NOMO-1 treated with dmso at 0.1 percent for 144 hours (cell line): ENCODE measurements around the gene MBD3.

Source experiments
- DNase-seq: peaks from one replicate; lab custom pipeline; 2025; ENCODE audit not compliant: unreplicated experiment; lab: John Stamatoyannopoulos, UW

The MBD3 gene

GRCh38 chr19:1574354-1575136, 18.1 kb downstream of the MBD3 start:
- DNase-seq: no peak

- no peak for DNase-seq
Observed at GRCh38 chr19:1572795-1573194, 19.9 kb downstream of the MBD3 start.

GRCh38 chr19:1571358-1571757, 21.3 kb downstream of the MBD3 start:
- no peak for DNase-seq

GRCh38 chr19:1570836-1571235, 21.8 kb downstream of the MBD3 start:
- DNase-seq: no peak

- DNase-seq: no peak
Observed at GRCh38 chr19:1569997-1570396, 22.7 kb downstream of the MBD3 start.

- no peak for DNase-seq
Observed at GRCh38 chr19:1568320-1569019, 24.2 kb downstream of the MBD3 start, which contains the start of gene MEX3D. MEX3D (minus strand) TSS chr19:1568325; CDS start chr19:1568058, 267 bp downstream.

- no peak for DNase-seq
Observed at GRCh38 chr19:1567848-1568227, 24.8 kb downstream of the MBD3 start.

- DNase-seq: no peak
Observed at GRCh38 chr19:1567116-1567847, 25.4 kb downstream of the MBD3 start.

- DNase-seq: no peak
Observed at GRCh38 chr19:1566392-1567115, 26.1 kb downstream of the MBD3 start.

GRCh38 chr19:1563251-1563650, 29.4 kb downstream of the MBD3 start:
- no peak for DNase-seq

GRCh38 chr19:1561236-1561842, 31.3 kb downstream of the MBD3 start:
- DNase-seq: no peak

- no peak for DNase-seq
Observed at GRCh38 chr19:1560286-1560882, 32.3 kb downstream of the MBD3 start.

GRCh38 chr19:1558552-1558951, 34.1 kb downstream of the MBD3 start:
- DNase-seq: no peak

GRCh38 chr19:1556390-1557070, 36.1 kb downstream of the MBD3 start:
- DNase-seq: no peak

- no peak for DNase-seq
Observed at GRCh38 chr19:1555487-1556389, 36.9 kb downstream of the MBD3 start.

- no peak for DNase-seq
Observed at GRCh38 chr19:1554968-1555367, 37.7 kb downstream of the MBD3 start.

GRCh38 chr19:1553415-1553814, 39.2 kb downstream of the MBD3 start:
- no peak for DNase-seq
